ENCODE data around the gene ARFRP1.

Gene ARFRP1

DNA sequence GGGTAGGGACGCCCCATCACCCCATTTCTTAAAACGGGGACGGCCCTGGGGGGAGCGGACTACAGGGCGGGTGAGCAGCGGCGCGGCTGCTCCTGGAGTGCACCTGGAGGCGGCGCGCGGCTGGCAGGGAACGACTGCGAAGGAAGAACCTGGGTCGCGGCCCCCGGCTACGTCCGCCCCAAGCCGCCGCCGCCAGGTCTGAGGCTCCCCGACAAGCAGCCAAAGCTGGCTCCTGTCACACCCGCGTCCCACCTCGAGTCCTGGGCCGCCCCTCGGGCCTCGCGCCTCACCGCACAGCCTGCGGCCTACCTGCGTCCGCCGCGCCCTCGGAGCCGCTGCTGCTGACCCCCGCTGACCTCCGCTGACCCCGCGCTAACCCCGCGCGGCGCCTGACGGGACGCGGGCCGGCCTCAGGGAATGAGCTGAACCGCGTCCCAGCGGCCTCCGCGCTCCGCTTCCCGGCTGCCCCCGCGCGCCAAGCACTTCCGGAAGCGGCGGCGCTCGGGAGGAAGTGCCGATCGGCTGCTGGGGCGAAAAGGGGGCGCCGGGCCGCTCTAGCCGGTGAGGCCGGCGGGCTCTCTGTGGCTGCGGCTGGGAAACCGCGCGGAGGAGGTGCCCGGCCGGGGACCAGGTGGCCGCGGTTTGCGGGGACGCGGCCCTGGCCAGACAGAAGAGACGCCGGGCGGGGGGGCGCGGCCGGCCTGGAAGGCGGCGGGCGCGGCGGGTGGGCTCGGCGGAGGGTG is at the start of gene ARFRP1, which contains the start of gene ZGPAT:
TSS of gene ARFRP1 (minus strand) at position 419 of the 743 bp plus-strand sequence. CDS start 885 bp downstream, outside the sequence.
TSS of gene ZGPAT (plus strand) at position 482 of the 743 bp plus-strand sequence. CDS start 542 bp downstream, outside the sequence.
- peak; percentile 91 for DNase-seq

DNA sequence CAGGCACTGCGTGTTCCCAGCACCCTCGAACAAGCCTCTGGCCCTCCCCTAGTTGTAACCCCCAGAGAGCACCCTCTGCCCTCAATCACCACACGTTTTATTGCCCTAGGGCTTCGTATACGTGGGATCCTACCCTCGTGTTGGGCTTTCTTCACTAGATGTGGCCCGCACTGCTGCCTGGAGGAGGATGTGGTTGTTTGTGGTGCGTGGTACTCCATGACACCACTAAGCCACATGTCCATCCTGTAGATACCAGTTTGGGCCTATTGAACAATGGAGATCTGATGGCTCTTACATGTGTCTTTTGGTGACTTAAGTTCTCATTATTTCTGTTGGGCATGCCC is 48.8 kb upstream of the ARFRP1 start:
- no peak for DNase-seq

DNA sequence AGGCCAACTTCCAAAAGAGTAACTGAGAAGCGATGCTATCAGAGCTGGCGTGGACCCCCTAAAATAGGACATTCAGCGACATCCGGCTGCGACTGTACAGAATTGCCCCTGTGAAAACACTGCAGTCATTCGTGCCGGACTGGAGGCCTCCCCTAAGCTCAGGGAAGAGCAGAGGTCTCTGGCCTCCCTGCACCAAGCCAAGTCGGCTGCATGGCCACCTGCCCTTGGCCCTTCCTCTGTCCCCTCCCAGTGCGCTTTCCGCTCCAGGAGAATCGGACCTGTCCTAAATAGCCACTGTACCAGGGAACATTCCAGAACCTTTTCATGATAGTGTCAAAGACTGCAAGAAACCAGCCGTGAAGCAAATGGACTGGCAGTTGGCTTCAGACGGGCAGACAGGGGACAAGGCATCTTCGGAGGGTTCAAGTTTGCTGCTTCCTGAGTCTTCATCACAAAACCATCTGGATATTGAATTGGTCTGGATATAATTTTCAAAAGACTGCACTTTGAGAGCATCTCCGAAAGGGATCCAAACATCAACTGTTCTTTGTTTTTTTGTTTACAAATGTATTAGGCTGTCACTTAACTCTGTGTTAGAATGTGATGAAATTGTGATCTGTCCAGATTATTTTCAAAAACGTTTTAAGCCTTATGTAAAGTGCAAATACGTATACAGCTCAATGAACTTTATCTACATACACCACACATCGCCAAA is 48.3 kb upstream of the ARFRP1 start:
- no peak for DNase-seq

DNA sequence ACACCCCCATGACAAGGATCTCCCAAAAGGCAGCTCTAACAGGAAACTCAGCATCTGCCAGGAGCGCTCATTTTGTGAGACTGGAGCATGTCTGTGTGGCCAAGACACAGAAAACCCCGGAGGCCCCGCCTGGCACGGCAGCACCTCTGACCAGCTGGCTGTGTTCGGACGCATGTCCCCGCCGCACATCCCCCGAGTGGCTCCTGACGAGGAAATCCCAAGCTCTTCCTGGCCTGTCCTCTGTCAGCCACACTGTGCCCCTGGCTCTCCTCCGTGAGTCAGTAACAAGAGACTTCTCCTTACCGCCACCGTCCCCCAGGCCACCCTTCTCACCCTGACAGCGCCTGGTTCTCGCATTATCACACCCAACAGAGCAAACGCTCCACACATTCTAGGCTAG is 46.2 kb upstream of the ARFRP1 start:
- peak; percentile 76 for DNase-seq

- no peak for DNase-seq
These were observed 45.6 kb upstream of the ARFRP1 start for GRCh38 chr20:63753381-63753780.

DNA sequence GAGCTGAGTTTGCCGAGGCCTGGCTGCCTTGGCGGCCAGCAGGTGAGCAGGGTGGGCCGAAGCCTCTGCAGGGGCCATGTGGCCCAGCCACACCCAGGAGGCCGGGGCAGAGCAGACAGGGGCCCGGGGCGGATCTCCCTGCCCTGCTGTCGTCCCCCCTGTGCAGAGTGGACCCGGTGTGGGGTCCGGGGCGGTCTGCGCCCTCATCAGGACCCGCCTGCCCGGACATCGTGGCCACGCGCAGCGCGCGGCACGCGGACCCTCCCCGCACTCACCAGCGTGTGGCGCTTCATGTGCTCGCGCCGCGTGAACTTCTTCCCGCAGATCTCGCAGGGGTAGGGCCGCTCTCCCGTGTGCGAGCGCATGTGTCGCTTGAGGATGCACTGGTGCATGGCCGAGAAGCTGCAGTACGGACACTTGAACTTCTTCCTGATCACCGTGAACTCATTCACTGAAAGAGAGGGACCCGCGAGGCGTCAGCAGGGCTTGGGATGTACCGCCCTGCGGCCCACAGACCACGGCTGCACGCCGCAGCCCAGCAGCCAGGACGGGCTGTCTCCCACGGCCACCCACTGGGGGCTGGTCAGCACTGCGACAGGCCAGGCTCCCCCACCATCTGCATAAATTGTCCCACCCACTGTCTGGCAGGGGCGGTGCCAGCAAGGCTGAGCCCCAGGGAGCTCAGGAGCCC is 44.8 kb upstream of the ARFRP1 start:
- peak; percentile 52 for DNase-seq

DNA sequence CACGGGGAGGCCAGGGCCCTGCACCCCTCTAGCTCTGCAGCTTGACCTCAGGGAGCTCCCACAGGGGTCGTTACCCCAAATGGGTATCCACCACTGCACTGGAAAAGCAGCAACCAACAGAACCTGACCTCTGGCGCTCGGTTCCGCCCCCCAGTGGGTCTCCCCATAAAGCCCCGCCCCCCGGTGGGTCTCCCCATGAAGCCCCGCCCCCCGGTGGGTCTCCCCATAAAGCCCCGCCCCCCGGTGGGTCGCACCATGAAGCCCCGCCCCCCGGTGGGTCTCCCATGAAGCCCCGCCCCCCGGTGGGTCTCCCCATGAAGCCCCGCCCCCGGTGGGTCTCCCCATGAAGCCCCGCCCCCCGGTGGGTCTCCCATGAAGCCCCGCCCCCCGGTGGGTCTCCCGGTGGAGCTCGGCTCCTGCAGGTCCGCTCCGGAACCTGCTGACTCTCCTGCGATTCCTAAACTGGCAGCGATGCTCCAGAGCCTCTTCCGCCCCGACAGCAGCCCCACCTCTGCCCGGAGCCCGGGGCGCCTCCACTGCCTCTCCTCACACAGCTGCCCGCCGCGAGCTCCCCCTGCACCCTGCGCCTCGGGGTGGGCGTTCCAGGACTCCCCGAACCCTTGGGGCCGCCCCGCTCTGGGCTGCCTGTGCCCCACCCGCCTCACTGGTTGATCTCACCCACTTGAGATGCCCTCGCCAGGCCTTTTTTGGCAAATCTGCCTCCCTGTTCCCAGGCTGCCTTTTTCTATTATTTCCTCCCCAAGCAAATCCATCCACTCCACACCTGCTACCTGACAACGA is 43.9 kb upstream of the ARFRP1 start:
- no peak for DNase-seq

GRCh38 chr20:63750807-63751470 is 43.2 kb upstream of the ARFRP1 start:
- peak; percentile 62 for DNase-seq

DNA sequence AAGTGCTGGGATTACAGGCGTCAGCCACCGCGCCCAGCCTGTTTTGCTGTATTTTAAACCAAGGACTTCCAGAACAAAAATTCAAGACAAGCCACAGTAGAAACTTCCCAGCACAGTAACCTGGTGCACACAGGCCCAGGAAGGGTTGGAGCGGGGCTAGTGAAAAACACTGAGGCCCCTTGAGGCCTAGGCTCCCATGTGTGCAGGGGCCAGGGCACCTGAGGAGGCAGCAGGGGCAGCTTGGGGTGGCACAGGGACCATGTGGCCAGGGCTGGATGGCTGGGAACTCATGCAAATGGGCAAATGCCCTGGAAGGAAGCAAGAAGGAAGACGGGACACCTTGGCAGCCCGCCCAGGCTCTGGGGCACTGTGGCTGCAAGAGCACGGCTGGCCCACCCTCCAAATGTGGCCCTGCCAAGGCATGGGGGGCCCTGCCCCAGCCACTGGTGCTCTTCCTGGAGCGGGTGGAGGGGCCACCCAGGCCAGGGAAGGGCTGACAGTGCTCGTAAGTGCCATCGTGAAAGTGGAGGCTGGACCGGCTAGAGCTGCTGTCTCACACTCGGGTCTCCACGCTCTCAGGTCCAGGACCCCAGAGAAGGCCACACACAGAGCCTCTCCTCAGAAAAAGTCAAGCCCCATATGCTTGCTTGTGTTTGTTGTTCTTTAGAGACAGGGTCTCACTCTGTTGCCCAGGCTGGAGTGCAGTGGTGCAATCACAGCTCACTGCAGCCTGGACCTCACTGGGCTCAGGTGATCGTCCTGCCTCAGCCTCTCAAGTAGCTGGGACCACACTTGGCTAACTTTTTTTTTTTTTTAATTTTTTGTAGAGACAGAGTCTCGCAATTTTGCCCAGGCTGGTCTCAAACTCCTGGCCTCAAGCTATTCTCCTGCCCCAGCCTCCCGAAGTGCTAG is 42.1 kb upstream of the ARFRP1 start:
- DNase-seq: no peak

DNA sequence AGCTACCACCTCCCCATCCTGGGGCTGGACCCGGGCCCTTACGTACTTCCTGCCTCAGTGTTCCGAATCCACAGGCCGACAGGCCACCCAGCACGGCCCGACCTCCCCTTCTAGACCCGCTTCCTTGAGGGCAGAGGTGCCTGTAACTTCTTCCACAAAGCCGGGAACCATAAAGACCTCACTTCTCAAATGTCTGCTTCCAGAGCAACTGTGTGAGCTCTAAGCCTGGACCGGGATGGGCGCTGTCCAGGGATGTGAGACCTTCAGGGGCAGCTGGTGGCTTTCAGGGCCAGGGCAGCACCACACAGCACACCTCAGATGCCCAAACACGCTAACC is 41.1 kb upstream of the ARFRP1 start:
- DNase-seq: no peak

DNA sequence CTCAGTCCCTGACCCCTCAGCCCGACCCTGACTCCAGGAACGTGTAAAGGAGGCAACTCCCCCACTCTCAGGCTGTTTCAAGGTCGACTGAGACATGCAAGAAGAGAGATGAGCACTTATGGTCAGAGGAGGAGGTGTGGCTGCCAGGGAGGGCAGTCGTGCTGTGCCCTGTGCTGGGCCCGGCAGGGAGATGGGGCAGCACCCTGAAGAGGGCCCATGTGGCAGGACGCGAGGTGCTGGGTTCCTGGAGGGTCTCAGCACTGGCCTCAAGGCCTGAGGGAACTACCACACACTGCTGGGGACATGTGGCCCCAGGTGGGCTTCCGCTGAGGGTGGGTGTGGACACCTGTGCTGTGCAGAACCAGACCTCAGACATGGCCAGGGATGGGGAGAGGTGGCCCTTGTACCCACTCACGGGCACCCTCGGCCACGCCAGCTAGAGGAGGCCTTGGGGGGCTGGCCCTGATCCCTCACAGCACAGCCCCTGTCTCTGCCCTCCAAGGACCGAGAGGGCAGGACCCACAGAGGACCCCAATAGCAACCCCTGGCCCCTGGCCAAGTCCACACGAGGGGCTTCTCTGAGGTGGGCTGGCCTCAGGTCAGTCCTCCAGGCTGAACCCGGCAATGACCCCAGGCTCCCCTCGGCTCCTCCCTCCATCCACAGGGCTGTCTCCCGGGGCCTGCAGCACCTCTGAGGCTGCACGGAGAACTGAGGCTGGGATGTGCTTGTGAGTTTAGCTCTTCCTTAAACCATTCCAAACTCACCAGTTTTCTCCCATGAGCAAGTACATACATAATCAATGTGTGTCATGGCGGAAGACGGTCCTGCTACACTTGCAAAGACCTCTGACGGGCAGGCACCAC is 40.5 kb upstream of the ARFRP1 start:
- no peak for DNase-seq

DNA sequence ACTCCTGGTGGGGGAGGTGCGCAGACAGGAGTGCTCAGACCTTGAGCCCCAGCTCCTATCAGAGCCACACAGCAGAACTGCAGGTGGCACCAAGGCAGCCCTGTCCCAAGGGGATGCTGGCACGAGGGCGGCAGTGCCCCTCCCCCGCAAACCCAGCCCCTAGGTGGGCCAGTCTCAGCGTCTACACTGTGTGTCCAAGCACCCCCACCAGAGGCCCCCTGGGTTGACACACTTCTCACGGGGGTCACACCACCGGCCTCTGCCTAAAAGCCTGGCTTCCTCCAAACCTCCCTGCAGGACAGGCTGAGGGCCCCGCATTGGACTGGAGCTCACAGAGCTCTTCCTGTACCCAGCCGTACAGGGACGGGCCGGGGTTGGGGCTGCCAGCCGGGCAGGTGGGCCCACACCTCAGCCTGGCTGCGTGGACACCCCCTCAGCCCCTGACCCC is 39.9 kb upstream of the ARFRP1 start:
- DNase-seq: no peak

DNA sequence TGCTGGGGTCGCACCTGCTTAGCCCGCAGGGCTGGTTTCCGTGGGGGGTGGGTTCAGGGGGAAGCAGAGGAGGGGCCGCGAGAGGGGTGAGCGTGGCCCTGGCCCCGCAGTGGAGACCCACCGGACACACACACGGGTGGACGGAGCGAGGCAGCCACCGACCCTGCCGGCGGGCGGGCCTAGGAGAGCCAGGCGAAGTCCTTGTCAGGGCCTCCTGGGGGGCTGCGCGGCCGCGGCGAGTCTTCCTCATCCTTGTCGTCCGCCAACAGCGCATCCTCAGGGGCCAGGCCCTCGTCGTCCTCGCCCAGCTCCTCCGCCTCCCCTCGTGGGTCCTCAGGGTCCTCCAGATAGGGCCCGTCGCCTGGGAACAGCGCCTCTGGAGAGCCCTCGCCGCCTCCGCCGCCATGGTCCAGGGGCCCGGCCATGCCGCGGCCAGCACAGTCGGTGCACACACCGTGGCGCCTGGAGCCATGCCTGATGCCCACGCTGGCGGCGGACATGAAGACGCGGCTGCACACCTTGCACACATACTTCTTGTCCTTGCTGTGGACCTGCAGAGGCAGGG is 39.1 kb upstream of the ARFRP1 start:
- no peak for DNase-seq

DNA sequence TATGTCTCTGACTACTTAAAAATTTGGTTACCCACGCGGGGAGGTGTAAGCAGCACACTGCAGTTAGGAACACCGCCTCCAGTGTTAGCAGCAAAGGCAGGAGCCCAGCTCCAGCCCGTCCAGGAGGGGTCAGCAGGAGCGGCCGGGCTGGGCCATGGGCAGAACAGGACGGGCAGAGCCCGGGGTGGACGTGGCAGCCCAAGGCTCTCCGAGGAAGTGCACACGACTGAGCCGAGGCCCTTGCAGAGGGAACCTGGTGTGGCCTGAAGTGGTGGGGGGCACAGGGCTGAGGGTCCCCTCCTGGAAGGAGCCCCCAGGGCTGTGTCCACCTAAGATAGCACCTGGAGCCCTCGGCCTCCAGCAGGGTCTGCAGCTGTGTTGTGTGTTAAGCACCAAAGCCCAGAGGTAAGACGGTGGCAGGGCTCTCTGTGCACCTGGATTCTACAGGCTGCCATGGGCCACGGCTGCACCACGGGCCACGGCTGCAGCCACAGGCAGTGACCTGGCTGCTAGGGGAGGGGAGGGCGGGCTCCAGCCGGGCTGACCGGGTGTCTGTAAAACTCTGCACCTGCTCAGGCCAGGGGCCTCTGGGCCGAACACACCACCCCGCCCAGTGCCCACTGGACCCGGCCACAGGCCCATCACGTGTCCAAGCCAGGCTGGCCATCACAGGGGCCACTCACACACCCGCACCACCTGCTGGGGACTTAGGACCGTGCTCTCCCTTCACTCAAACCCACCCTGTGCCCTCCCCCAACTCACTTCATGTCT is 38.4 kb upstream of the ARFRP1 start:
- DNase-seq: no peak

- no peak for DNase-seq
These were observed 37.6 kb upstream of the ARFRP1 start for GRCh38 chr20:63745424-63745805.

- DNase-seq: no peak
These were observed 37.0 kb upstream of the ARFRP1 start for GRCh38 chr20:63744574-63745423.

- no peak for DNase-seq
These were observed 36.4 kb upstream of the ARFRP1 start for GRCh38 chr20:63744158-63744557.
